Measurements from ENCODE around the gene COQ9.
"Not testable (repeated sequence)": the region's sequence is repeated elsewhere in the genome, so short reads cannot be mapped to it uniquely, and the experiment has no call there.

Gene COQ9

GRCh38 chr16:57427824-57428223 lies 19.5 kb upstream of the COQ9 start:
- no peak for DNase-seq

- no peak for DNase-seq
Measured at GRCh38 chr16:57430955-57431354, 16.3 kb upstream of the COQ9 start.

GRCh38 chr16:57432505-57432904 lies 14.8 kb upstream of the COQ9 start:
- no peak for DNase-seq

- DNase-seq: no peak
Measured at GRCh38 chr16:57432989-57433388, 14.3 kb upstream of the COQ9 start.

GRCh38 chr16:57434003-57434402 lies 13.3 kb upstream of the COQ9 start:
- no peak for DNase-seq

GRCh38 chr16:57435838-57436237 lies 11.4 kb upstream of the COQ9 start:
- no peak for DNase-seq

GRCh38 chr16:57439947-57440346 lies 7.3 kb upstream of the COQ9 start:
- DNase-seq: not testable (repeated sequence)

- DNase-seq: not testable (repeated sequence)
Measured at GRCh38 chr16:57440551-57440950, 6.7 kb upstream of the COQ9 start.

GRCh38 chr16:57444711-57445110 lies 2.6 kb upstream of the COQ9 start:
- no peak for DNase-seq

GRCh38 chr16:57445510-57445909 lies 1.8 kb upstream of the COQ9 start:
- no peak for DNase-seq

- DNase-seq: no peak
Measured at GRCh38 chr16:57446531-57447185, 621 bp upstream of the COQ9 start.

GRCh38 chr16:57452021-57452420 lies 4.7 kb downstream of the COQ9 start:
- DNase-seq: no peak

- DNase-seq: peak; percentile 92
Measured at GRCh38 chr16:57462209-57462977, 15.1 kb downstream of the COQ9 start, which contains the start of gene POLR2C. Gene POLR2C, plus strand, starts transcription at chr16:57462679. Its CDS starts 46 bp downstream, at chr16:57462725.

- DNase-seq: no peak
Measured at GRCh38 chr16:57462978-57463362, 15.7 kb downstream of the COQ9 start.

- no peak for DNase-seq
Measured at GRCh38 chr16:57464523-57464922, 17.2 kb downstream of the COQ9 start.

GRCh38 chr16:57468346-57468745 lies 21.1 kb downstream of the COQ9 start:
- DNase-seq: no peak

- DNase-seq: no peak
Measured at GRCh38 chr16:57469046-57469445, 21.8 kb downstream of the COQ9 start.

GRCh38 chr16:57469917-57470470 lies 22.7 kb downstream of the COQ9 start:
- DNase-seq: no peak

GRCh38 chr16:57470711-57471110 lies 23.4 kb downstream of the COQ9 start:
- no peak for DNase-seq

- DNase-seq: no peak
Measured at GRCh38 chr16:57471209-57471608, 23.9 kb downstream of the COQ9 start.

- DNase-seq: no peak
Measured at GRCh38 chr16:57471852-57472664, 24.8 kb downstream of the COQ9 start.

GRCh38 chr16:57472665-57473060 lies 25.4 kb downstream of the COQ9 start:
- DNase-seq: no peak

GRCh38 chr16:57473176-57473840 lies 26.0 kb downstream of the COQ9 start:
- DNase-seq: no peak

All from right hindlimb (tissue), 1 donor.